GM12878 (cell line): ENCODE data around the gene IGFALS. TPM values are rescaled to one million over a fixed set of nuclear protein-coding genes. Genes with fewer than 3 reads are reported as not detected.

Experiments used
- DPF2 ChIP-seq: fragments of 450-650 bp; IDR thresholded peaks from 2 replicates; pipeline ENCODE4 v1.6.1; 2017; ENCODE audit warnings: mild to moderate bottlenecking
- ELK1 ChIP-seq: IDR thresholded peaks from 2 replicates; pipeline ENCODE4 v1.6.1; 2012; ENCODE audit warnings: low read depth, low read length, improper control_type of control experiment
- HCFC1 ChIP-seq: fragments of 150-350 bp; IDR thresholded peaks from 2 replicates; pipeline ENCODE4 v1.6.1; 2014; ENCODE audit warnings: low read length
- HDAC6 ChIP-seq: fragments of 200-600 bp; sonication (generic); IDR thresholded peaks from one replicate; pipeline ENCODE4 v1.8.0; 2017; ENCODE audit warnings: antibody characterized with exemption; ENCODE audit not compliant: unreplicated experiment
- LARP7 ChIP-seq: fragments of 450-650 bp; IDR thresholded peaks from 2 replicates; pipeline ENCODE4 v1.6.1; 2017; ENCODE audit warnings: mild to moderate bottlenecking
- NKRF ChIP-seq: fragments of 450-650 bp; conservative IDR thresholded peaks from 2 replicates; pipeline ENCODE4 v1.6.1; 2017; ENCODE audit warnings: mild to moderate bottlenecking, moderate library complexity
- NR2F1 ChIP-seq: fragments of 450-650 bp; conservative IDR thresholded peaks from 2 replicates; pipeline ENCODE4 v1.6.1; 2017; ENCODE audit warnings: mild to moderate bottlenecking
- ZBTB11 ChIP-seq: fragments of 450-650 bp; formaldehyde crosslinking; IDR thresholded peaks from 2 replicates; pipeline ENCODE4 v1.5.0; 2022; ENCODE audit warnings: mild to moderate bottlenecking, missing genetic modification characterization
- polyA plus RNA-seq, 11 experiments: library from polyadenylated mRNA; depleted of rRNA in 4 of 11; unstranded in 6 of 11; stranded (reverse) in 5 of 11; fragments of >200 nt; fragmentation: Nextera tagmentation in 4 of 11; fragmentation: Illumina TruSeq in 1 of 11; extraction: Ambion mirVana in 4 of 11; extraction: Trizol in 1 of 11; gene quantifications; 1 replicate in 1 of 11; 2 replicates in 10 of 11; pipeline versions ENCODE4 v1.2.1 to v1.2.3, GENCODE V29; 2011 to 2016; ENCODE audit warnings: inconsistent platforms in 2 of 11, missing spikeins in 2 of 11, low read depth in 1 of 11
- total RNA-seq, 4 experiments: library from RNA; depleted of rRNA in 3 of 4; stranded (reverse); fragments of >200 nt in 3 of 4; fragmentation: Illumina TruSeq in 1 of 4; extraction: Trizol in 1 of 4; gene quantifications; 2 replicates each; pipeline versions ENCODE4 v1.2.1 to v1.2.3, GENCODE V29; 2013 to 2021

Gene IGFALS
- total and polyA plus RNA-seq, 10 of the 15 experiments (the other 5 are each of a cell fraction or from before 2014, with no cell fraction given): 0.04 to 0.11 TPM; not detected in 8

GRCh38 chr16:1825864-1826690 is 32.6 kb upstream of the IGFALS start (continued):
- TF ChIP-seq HDAC6 (peak; percentile 88), LARP7 (peak; percentile 65), ELK1 (no peak), NR2F1 (0 out of 2 replicates have a peak, but pooled peaks have one; percentile 33), ZBTB11 (CRISPR knock-in tag) (no peak), NKRF (peak; percentile 45; the same call in 1 of the 2 replicates), HCFC1 (no peak), DPF2 (peak; percentile 42)
